ENCODE data around the gene CTDSPL.
"Not testable (repeated sequence)": the region's sequence is repeated elsewhere in the genome, so short reads cannot be mapped to it uniquely, and the experiment has no call there.

CTDSPL gene

GRCh38 chr3:37968199-37968598, 106.5 kb downstream of the CTDSPL start:
- DNase-seq (ENCODE audit: low read depth), result no peak

GRCh38 chr3:37968813-37969595, 107.3 kb downstream of the CTDSPL start:
- no peak for DNase-seq (ENCODE audit: low read depth)

- DNase-seq (ENCODE audit: low read depth), result no peak
Observed at GRCh38 chr3:37969596-37970100, 108.0 kb downstream of the CTDSPL start.

GRCh38 chr3:37970802-37971201, 109.1 kb downstream of the CTDSPL start:
- no peak for DNase-seq (ENCODE audit: low read depth)

- DNase-seq (ENCODE audit: low read depth), result no peak
Observed at GRCh38 chr3:37971467-37971866, 109.8 kb downstream of the CTDSPL start.

- not testable (repeated sequence) for DNase-seq (ENCODE audit: low read depth)
Observed at GRCh38 chr3:37972056-37972455, 110.4 kb downstream of the CTDSPL start.

- no peak for DNase-seq (ENCODE audit: low read depth)
Observed at GRCh38 chr3:37973246-37974054, 111.8 kb downstream of the CTDSPL start.

- DNase-seq (ENCODE audit: low read depth), result no peak
Observed at GRCh38 chr3:37974121-37975083, 112.7 kb downstream of the CTDSPL start.

GRCh38 chr3:37979541-37980461, 118.1 kb downstream of the CTDSPL start:
- no peak for DNase-seq (ENCODE audit: low read depth)

- DNase-seq (ENCODE audit: low read depth), result no peak
Observed at GRCh38 chr3:37980462-37981347, 119.0 kb downstream of the CTDSPL start.

GRCh38 chr3:37981348-37981664, 119.6 kb downstream of the CTDSPL start:
- no peak for DNase-seq (ENCODE audit: low read depth)

GRCh38 chr3:37982331-37982730, 120.7 kb downstream of the CTDSPL start:
- DNase-seq (ENCODE audit: low read depth), result no peak

GRCh38 chr3:37984051-37984450, 122.4 kb downstream of the CTDSPL start:
- DNase-seq (ENCODE audit: low read depth), result no peak

- no peak for DNase-seq (ENCODE audit: low read depth)
Observed at GRCh38 chr3:37984596-37984995, 122.9 kb downstream of the CTDSPL start.

- no peak for DNase-seq (ENCODE audit: low read depth)
Observed at GRCh38 chr3:37985637-37986320, 124.1 kb downstream of the CTDSPL start.

GRCh38 chr3:37986479-37987314, 125.0 kb downstream of the CTDSPL start:
- DNase-seq (ENCODE audit: low read depth), result peak; percentile 74

- DNase-seq (ENCODE audit: low read depth), result no peak
Observed at GRCh38 chr3:37987315-37987697, 125.6 kb downstream of the CTDSPL start.

GRCh38 chr3:37987751-37988179, 126.1 kb downstream of the CTDSPL start:
- DNase-seq (ENCODE audit: low read depth), result no peak

Data from CMK (cell line).